Right atrium auricular region (tissue), 2 donors: Measurements from ENCODE around the gene MAML2. TPM values are rescaled to one million over a fixed set of nuclear protein-coding genes. Genes with fewer than 3 reads are reported as not detected.

Experiments
- DNase-seq: peaks from one replicate; pipeline ENCODE4 v3.0.0-alpha.2; 2019; ENCODE audit warnings: low spot score
- H3K27ac ChIP-seq, 2 donors: fragments of 200-600 bp; sonication (generic); 1 replicate in 1 of 2; 2 replicates in 1 of 2; pipeline ENCODE4 v1.5.1; 2016 to 2019
- H3K27me3 ChIP-seq, 2 donors: fragments of 200-600 bp; sonication (generic); one replicate each; pipeline versions ENCODE4 v1.5.1 to v1.6.0; 2017 to 2019
- H3K36me3 ChIP-seq: fragments of 200-600 bp; sonication (generic); one replicate; pipeline ENCODE4 v1.5.1; 2016
- H3K4me1 ChIP-seq, 2 donors: fragments of 200-600 bp; sonication (generic); one replicate each; pipeline versions ENCODE4 v1.5.1 to v1.6.0; 2017 to 2019
- H3K4me3 ChIP-seq, 2 donors: fragments of 200-600 bp; sonication (generic); 1 replicate in 1 of 2; 2 replicates in 1 of 2; pipeline ENCODE4 v1.5.1; 2017 to 2019; ENCODE audit warnings: mild to moderate bottlenecking in 1 of 2, moderate library complexity in 1 of 2
- H3K9me3 ChIP-seq, 2 donors: fragments of 200-600 bp; sonication (generic); one replicate each; pipeline ENCODE4 v1.5.1; 2019
- CTCF ChIP-seq, 2 donors: fragments of 200-600 bp; sonication (generic); IDR thresholded peaks; one replicate each; pipeline ENCODE4 v1.5.1; 2019; ENCODE audit warnings: antibody characterized with exemption in 2 of 2
- microRNA counts, 2 donors: library from miRNA; unstranded; fragments of <30 nt; microRNA quantifications; one replicate each; lab custom pipeline; 2016 to 2017
- microRNA-seq, 2 donors: library from miRNA; unstranded; fragments of <30 nt; microRNA quantifications; one replicate each; pipeline ENCODE4, GENCODE V29; 2016 to 2017; ENCODE audit warnings: borderline number of aligned reads in 2 of 2, borderline replicate concordance in 1 of 2
- total RNA-seq, 2 donors: library from RNA; depleted of rRNA; stranded (reverse); fragments of >200 nt; gene quantifications; one replicate each; pipeline ENCODE4 v1.1.0, GENCODE V29; 2016

The MAML2 gene
- total RNA-seq, 2 donors from 2014 or later: 7.6 to 16.6 TPM

GRCh38 chr11:95937358-95937757 lies 405.6 kb downstream of the MAML2 start:
- Histone ChIP-seq H3K36me3 (no peaks in the 10 kb centered on the region), H3K27ac (no peak overlapping the region), H3K9me3 (peaks cover 0 to 1% of the 10 kb centered on the region in 2 donors), H3K27me3 (no peaks in the 10 kb centered on the region), H3K4me1 (no peaks in the 10 kb centered on the region), H3K4me3 (no peak overlapping the region)
- TF ChIP-seq CTCF (IDR thresholded peaks at IDR 0.05): no peak
- no peak for DNase-seq

GRCh38 chr11:95933594-95933993 lies 409.4 kb downstream of the MAML2 start:
- TF ChIP-seq CTCF (IDR thresholded peaks at IDR 0.05): no peak

GRCh38 chr11:95931916-95932315 lies 411.1 kb downstream of the MAML2 start:
- H3K27me3 ChIP-seq: no peaks in the 10 kb centered on the region
- H3K4me3 ChIP-seq: no peak overlapping the region
- H3K36me3 ChIP-seq: no peaks in the 10 kb centered on the region
- H3K4me1 ChIP-seq: no peaks in the 10 kb centered on the region
- no peak overlapping the region for H3K27ac ChIP-seq
- H3K9me3 ChIP-seq: peaks cover 0 to 12% of the 10 kb centered on the region in 2 donors
- DNase-seq: no peak
- TF ChIP-seq CTCF (IDR thresholded peaks at IDR 0.05): no peak

More at GRCh38 chr11:95933594-95933993, 409.4 kb downstream of the MAML2 start:
- H3K27ac ChIP-seq: no peak overlapping the region
- DNase-seq: no peak
- peaks cover 0 to 12% of the 10 kb centered on the region in 2 donors for H3K9me3 ChIP-seq
- no peaks in the 10 kb centered on the region for H3K36me3 ChIP-seq
- H3K27me3 ChIP-seq: no peaks in the 10 kb centered on the region
- no peak overlapping the region for H3K4me3 ChIP-seq
- H3K4me1 ChIP-seq: no peaks in the 10 kb centered on the region

- DNase-seq: no peak
- no peak for TF ChIP-seq CTCF (IDR thresholded peaks at IDR 0.05)
- no peak overlapping the region for H3K4me3 ChIP-seq
These were observed 412.0 kb downstream of the MAML2 start for GRCh38 chr11:95930948-95931347.

GRCh38 chr11:95926726-95927125 lies 416.3 kb downstream of the MAML2 start:
- Histone ChIP-seq H3K9me3 (peaks cover 0 to 4% of the 10 kb centered on the region in 2 donors), H3K36me3 (no peaks in the 10 kb centered on the region), H3K27me3 (no peaks in the 10 kb centered on the region), H3K27ac (no peak overlapping the region), H3K4me3 (no peak overlapping the region), H3K4me1 (peaks cover 0 to 16% of the 10 kb centered on the region in 2 donors)
- no peak for DNase-seq
- no peak for TF ChIP-seq CTCF (IDR thresholded peaks at IDR 0.05)

More at GRCh38 chr11:95930948-95931347, 412.0 kb downstream of the MAML2 start:
- H3K27ac ChIP-seq: no peak overlapping the region
- no peaks in the 10 kb centered on the region for H3K36me3 ChIP-seq
- H3K4me1 ChIP-seq: no peaks in the 10 kb centered on the region
- H3K27me3 ChIP-seq: no peaks in the 10 kb centered on the region
- H3K9me3 ChIP-seq: peaks cover 0 to 12% of the 10 kb centered on the region in 2 donors

MicroRNA genes within 50 kb of the gene (microRNA counts, 767-probe panel; counts per million panel counts)
- 2,790 to 3,937 counts per million in 2 donors for microRNA hsa-miR-1260b (lab: Ali Mortazavi, UCI)

Small RNAs within 50 kb of the gene (microRNA-seq; reads per million reads assigned to microRNA genes)
- gene MIR1260B: 0 to 0.71 reads per million in 2 donors

Other genes with a start within 250 kb of the MAML2 start
- gene CCDC82, start 46.7 kb upstream of the MAML2 start, total RNA-seq: 10 to 100 TPM in 1 of 2 donors, 1 to 10 TPM in 1; 9.6 to 11.9 TPM
- 1 to 10 TPM; 4.2 to 4.8 TPM for gene JRKL, start 46.8 kb upstream of the MAML2 start, total RNA-seq